Endothelial cell of umbilical vein (primary cell): ENCODE data around the gene UBR4. TPM values are rescaled to one million over a fixed set of nuclear protein-coding genes. Genes with fewer than 3 reads are reported as not detected.

ENCODE experiments used
- BruUV-seq: library from RNA; stranded (reverse); fragments of 400-500 nt; replicated peaks from 2 replicates; lab custom pipeline; 2021; lab: Mats Ljungman, UMichigan
- CTCF ChIA-PET: fragments of 300-600, 350-600 bp; sonication (Branson Sonifier 250); formaldehyde crosslinking; loops from one replicate; lab custom pipeline; 2021; ENCODE audit warnings: antibody characterized with exemption, inconsistent platforms; lab: Charles Lee
- POLR2A ChIA-PET: fragments of 300-600, 350-600 bp; sonication (Branson Sonifier 250); formaldehyde crosslinking; loops from one replicate; lab custom pipeline; 2021; ENCODE audit warnings: antibody characterized with exemption, inconsistent platforms; lab: Charles Lee
- DNase-seq: peaks from one replicate; pipeline ENCODE4 v3.0.0-alpha.2; 2011; ENCODE audit warnings: low read depth, low spot score
- FAIRE-seq: peaks from 2 replicates; lab custom pipeline; 2011; peaks lifted over from hg19 to GRCh38; lab: Jason Lieb, UNC
- H2AFZ ChIP-seq: 2 replicates; pipeline ENCODE4 v1.6.0; 2012; ENCODE audit warnings: low read depth, low read length, control low read depth, inconsistent platforms
- H3K27ac ChIP-seq: 2 replicates; pipeline ENCODE4 v1.5.1; 2011; ENCODE audit warnings: low read depth, mild to moderate bottlenecking, control low read depth, low read length, moderate library complexity; ENCODE audit not compliant: insufficient read depth
- H3K27me3 ChIP-seq, 2 experiments: 2 replicates each; pipeline versions ENCODE4 v1.6.0 to v1.6.1; 2011; ENCODE audit warnings: low read length in 2 of 2, mixed read lengths in 1 of 2; ENCODE audit not compliant: control insufficient read depth in 2 of 2, insufficient read depth in 2 of 2
- H3K36me3 ChIP-seq, 2 experiments: 2 replicates in 1 of 2; 3 replicates in 1 of 2; pipeline ENCODE4 v1.5.1; 2011; ENCODE audit warnings: low read length in 2 of 2, mild to moderate bottlenecking in 1 of 2, moderate library complexity in 1 of 2; ENCODE audit not compliant: control insufficient read depth in 2 of 2, insufficient read depth in 2 of 2; ENCODE audit errors: extremely low read depth in 1 of 2
- H3K4me1 ChIP-seq: 3 replicates; pipeline ENCODE4 v1.5.1; 2011; ENCODE audit warnings: mild to moderate bottlenecking, low read length; ENCODE audit not compliant: control insufficient read depth, insufficient read depth; ENCODE audit errors: extremely low read depth
- H3K4me2 ChIP-seq: 2 replicates; pipeline ENCODE4 v1.6.1; 2011; ENCODE audit warnings: low read length, control low read depth, mixed read lengths; ENCODE audit not compliant: insufficient read depth
- H3K4me3 ChIP-seq, 3 experiments: fragments of 200-600 bp in 1 of 3; sonication (generic), shearing (Covaris generic) in 1 of 3; replicated peaks in 1 of 3; 2 replicates each; pipeline ENCODE4 v1.5.1; 2011 to 2016; ENCODE audit warnings: control low read depth in 3 of 3, low read length in 3 of 3, mild to moderate bottlenecking in 2 of 3, inconsistent platforms in 1 of 3, low read depth in 1 of 3, moderate library complexity in 1 of 3; ENCODE audit not compliant: insufficient read depth in 1 of 3
- H3K79me2 ChIP-seq: 2 replicates; pipeline ENCODE4 v1.6.0; 2012; ENCODE audit warnings: low read length, inconsistent platforms; ENCODE audit not compliant: control insufficient read depth, insufficient read depth
- H3K9ac ChIP-seq: replicated peaks from 2 replicates; pipeline ENCODE3; 2011; ENCODE audit warnings: low read length, control low read depth; ENCODE audit not compliant: insufficient read depth; ENCODE audit errors: extremely low read depth
- H3K9me1 ChIP-seq: replicated peaks from 3 replicates; pipeline ENCODE4 v1.6.0; 2011; ENCODE audit warnings: mild to moderate bottlenecking, low read length; ENCODE audit not compliant: control insufficient read depth, insufficient read depth; ENCODE audit errors: extremely low read depth
- H3K9me3 ChIP-seq: replicated peaks from 2 replicates; pipeline ENCODE4 v1.5.1; 2012; ENCODE audit warnings: low read length, inconsistent platforms; ENCODE audit not compliant: control insufficient read depth, insufficient read depth
- H4K20me1 ChIP-seq: replicated peaks from 2 replicates; pipeline ENCODE3; 2011; ENCODE audit warnings: mild to moderate bottlenecking, low read length; ENCODE audit not compliant: control insufficient read depth, insufficient read depth; ENCODE audit errors: extremely low read depth
- EZH2 ChIP-seq: IDR thresholded peaks from 2 replicates; pipeline ENCODE4 v1.6.1; 2012; ENCODE audit warnings: borderline replicate concordance, low read depth, mild to moderate bottlenecking, moderate library complexity, low read length, inconsistent platforms; ENCODE audit not compliant: severe bottlenecking
- MYC ChIP-seq: IDR thresholded peaks from one replicate; pipeline ENCODE4 v1.6.1; 2011; ENCODE audit warnings: mild to moderate bottlenecking, low read depth, low read length
- dilution Hi-C: fragments of 300-500 bp; cut with MboI; formaldehyde crosslinking; loops from one replicate; pipeline ENCODE4 v1.15.0; 2019; ENCODE audit warnings: low sequenced_read_pairs; ENCODE audit not compliant: extremely low pct_ligation_motif_present
- intact Hi-C: fragments of 100-400 bp; cut with micrococcal nuclease; formaldehyde crosslinking; loops from one replicate; pipeline ENCODE4 v1.10.0; 2022
- polyA plus RNA-seq, 4 experiments: library from polyadenylated mRNA; depleted of rRNA in 3 of 4; stranded (reverse) in 3 of 4; unstranded in 1 of 4; fragments of >200 nt; gene quantifications; 2 replicates each; pipeline versions ENCODE4 v1.2.1 to v1.2.3, GENCODE V29; 2011 to 2012; ENCODE audit warnings: missing spikeins in 1 of 4
- total RNA-seq: library from RNA; stranded (reverse); gene quantifications from 2 replicates; pipeline ENCODE4 v1.2.3, GENCODE V29; 2021
- TF ChIP-seq, protein P1 (sequence below): IDR thresholded peaks from 2 replicates; pipeline ENCODE4 v1.6.1; 2011; ENCODE audit not compliant: insufficient read depth, insufficient read length
- TF ChIP-seq, protein P2 (sequence below), 2 donors: IDR thresholded peaks; 1 replicate in 1 of 2; 2 replicates in 1 of 2; pipeline ENCODE4 v1.5.1; 2011; ENCODE audit warnings: low read length in 2 of 2, mild to moderate bottlenecking in 2 of 2, moderate library complexity in 2 of 2, control low read depth in 1 of 2, inconsistent platforms in 1 of 2, low read depth in 1 of 2; ENCODE audit not compliant: insufficient read depth in 1 of 2; ENCODE audit errors: extremely low read depth in 1 of 2

The UBR4 gene
- total and polyA plus RNA-seq, 2 donors (not counting 3 experiments of a cell fraction or from before 2014, with no cell fraction given) = 125 to 150 TPM

DNA sequence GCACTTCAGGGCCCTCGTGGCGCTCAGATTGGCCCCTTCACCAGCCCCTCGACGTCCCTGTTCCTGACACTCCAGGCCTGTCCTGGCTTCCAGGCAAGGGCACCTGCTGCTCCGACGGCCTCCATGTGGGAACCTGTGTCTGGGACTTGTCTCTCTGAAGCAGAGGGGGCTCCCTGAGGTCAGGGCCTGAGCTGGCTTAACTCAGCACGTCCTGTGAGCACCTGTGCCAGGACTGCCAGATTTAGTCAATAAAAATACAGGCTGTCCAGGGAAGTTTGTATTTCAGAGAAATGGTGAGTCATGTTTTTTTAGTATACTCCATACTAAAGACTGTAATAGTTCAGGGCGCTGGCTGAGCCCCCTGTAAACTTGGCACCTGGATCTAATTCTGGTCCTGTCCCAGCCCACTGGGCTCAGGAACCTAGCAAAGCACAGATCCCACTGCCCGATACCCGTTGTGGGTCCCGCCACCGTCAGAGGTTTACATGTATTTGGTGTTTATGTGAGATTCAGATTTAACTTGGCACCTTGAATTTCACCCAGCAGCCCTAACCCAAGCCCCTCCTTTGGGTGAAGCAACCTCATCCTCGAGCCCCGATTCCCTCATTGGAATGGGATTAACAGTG lies 143.7 kb downstream of the UBR4 start:
- Histone ChIP-seq H2AFZ (no peak overlapping the region), H3K9me1 (no peaks in the 10 kb centered on the region), H3K4me3 (no peak overlapping the region), H3K4me1 (no peaks in the 10 kb centered on the region), H3K36me3 (no peaks in the 10 kb centered on the region), H4K20me1 (no peaks in the 10 kb centered on the region), H3K27ac (no peak overlapping the region), H3K4me2 (no peak overlapping the region), H3K79me2 (no peaks in the 10 kb centered on the region), H3K9me3 (no peaks in the 10 kb centered on the region), H3K9ac (no peak overlapping the region), H3K27me3 (no peaks in the 10 kb centered on the region)
- dilution Hi-C loops = no loop called here
- DNase-seq (no peak), FAIRE-seq (no peak)
- BruUV-seq = no TSS peak
- TF ChIP-seq, protein P1, sequence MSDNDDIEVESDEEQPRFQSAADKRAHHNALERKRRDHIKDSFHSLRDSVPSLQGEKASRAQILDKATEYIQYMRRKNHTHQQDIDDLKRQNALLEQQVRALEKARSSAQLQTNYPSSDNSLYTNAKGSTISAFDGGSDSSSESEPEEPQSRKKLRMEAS = no peak
- TF ChIP-seq EZH2 (no peak), MYC (no peak)
- TF ChIP-seq, protein P2, sequence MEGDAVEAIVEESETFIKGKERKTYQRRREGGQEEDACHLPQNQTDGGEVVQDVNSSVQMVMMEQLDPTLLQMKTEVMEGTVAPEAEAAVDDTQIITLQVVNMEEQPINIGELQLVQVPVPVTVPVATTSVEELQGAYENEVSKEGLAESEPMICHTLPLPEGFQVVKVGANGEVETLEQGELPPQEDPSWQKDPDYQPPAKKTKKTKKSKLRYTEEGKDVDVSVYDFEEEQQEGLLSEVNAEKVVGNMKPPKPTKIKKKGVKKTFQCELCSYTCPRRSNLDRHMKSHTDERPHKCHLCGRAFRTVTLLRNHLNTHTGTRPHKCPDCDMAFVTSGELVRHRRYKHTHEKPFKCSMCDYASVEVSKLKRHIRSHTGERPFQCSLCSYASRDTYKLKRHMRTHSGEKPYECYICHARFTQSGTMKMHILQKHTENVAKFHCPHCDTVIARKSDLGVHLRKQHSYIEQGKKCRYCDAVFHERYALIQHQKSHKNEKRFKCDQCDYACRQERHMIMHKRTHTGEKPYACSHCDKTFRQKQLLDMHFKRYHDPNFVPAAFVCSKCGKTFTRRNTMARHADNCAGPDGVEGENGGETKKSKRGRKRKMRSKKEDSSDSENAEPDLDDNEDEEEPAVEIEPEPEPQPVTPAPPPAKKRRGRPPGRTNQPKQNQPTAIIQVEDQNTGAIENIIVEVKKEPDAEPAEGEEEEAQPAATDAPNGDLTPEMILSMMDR (IDR thresholded peaks at IDR 0.05; ENCODE audit: extremely low read depth in 1 of 2, insufficient read depth in 1 of 2, low read depth in 1 of 2, low read length in 2 of 2) = no peak
- intact Hi-C loops = loop anchor here (5.0 kb wide), 1 partner anchor 94 kb away; no protein-coding TSS in a partner anchor
- CTCF ChIA-PET = interaction anchor here (1.1 to 3.2 kb wide), 5 partner anchors 153 to 191 kb away, joined by 3 to 14 read pairs (median 5); no protein-coding TSS in a partner anchor
- POLR2A ChIA-PET = no interaction called here
